Measurements from ENCODE around the gene KLHDC8B. TPM values are rescaled to one million over a fixed set of nuclear protein-coding genes. Genes with fewer than 3 reads are reported as not detected.
"Not testable (repeated sequence)": the region's sequence is repeated elsewhere in the genome, so short reads cannot be mapped to it uniquely, and the experiment has no call there.

Gene KLHDC8B
- total RNA-seq, 2 experiments from 2014 or later, result 1.5 to 1.7 TPM

DNA sequence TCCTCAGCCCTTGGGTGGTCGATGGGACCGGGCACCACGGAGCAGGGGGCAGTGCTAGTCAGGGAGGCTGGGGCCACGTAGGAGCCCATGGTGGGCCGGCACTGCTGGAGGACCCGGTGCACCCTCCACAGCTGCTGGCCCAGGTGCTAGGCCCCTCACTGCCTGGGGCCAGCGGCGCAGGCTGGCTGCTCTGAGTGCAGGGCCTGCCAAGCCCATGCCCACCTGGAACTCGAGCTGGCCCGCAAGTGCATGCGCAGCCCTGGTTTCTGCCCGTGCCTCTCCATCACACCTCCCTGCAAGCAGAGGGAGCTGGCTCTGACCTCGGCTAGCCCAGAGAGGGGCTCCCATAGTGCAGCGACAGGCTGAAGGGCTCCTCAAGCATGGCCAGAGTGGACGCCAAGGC, 42.1 kb downstream of the KLHDC8B start:
- H3K4me3 Mint-ChIP-seq, result no peak overlapping the region
- H3K4me1 Mint-ChIP-seq, result no peaks in the 10 kb centered on the region
- ChIA-PET POLR2A (no interaction called here), CTCF (no interaction called here)
- no peak overlapping the region for H3K27ac Mint-ChIP-seq
- H3K9me3 Mint-ChIP-seq, result peaks cover 9% of the 10 kb centered on the region
- no peak for DNase-seq
- peaks cover 5% of the 10 kb centered on the region for H3K27me3 Mint-ChIP-seq
- no peaks in the 10 kb centered on the region for H3K36me3 Mint-ChIP-seq (ENCODE audit: low read depth)

DNA sequence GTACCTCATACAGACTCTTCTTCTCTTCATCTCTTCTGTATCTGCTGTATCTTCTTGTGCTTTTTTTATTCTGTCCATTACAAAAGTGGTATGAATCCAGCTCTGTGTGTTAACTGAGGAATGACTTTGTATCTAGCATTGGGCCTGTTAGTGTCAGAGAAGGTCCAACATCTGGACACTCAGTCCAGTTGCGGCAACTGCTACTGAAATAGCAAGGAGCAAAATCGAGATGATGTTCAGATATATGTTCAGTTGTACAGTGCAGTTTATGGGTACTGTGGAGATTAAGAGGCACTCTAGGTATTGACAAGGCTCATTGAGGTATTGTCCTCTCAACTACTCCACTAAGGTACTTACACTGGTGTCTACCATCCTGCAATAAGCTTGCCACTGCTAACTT, 42.6 kb downstream of the KLHDC8B start:
- Mint-ChIP-seq H3K36me3 (ENCODE audit: low read depth) (no peaks in the 10 kb centered on the region), H3K27ac (no peak overlapping the region), H3K4me3 (no peak overlapping the region), H3K4me1 (no peaks in the 10 kb centered on the region), H3K27me3 (peaks cover 5% of the 10 kb centered on the region), H3K9me3 (peaks cover 9% of the 10 kb centered on the region)
- ChIA-PET CTCF (no interaction called here), POLR2A (no interaction called here)
- no peak for DNase-seq

DNA sequence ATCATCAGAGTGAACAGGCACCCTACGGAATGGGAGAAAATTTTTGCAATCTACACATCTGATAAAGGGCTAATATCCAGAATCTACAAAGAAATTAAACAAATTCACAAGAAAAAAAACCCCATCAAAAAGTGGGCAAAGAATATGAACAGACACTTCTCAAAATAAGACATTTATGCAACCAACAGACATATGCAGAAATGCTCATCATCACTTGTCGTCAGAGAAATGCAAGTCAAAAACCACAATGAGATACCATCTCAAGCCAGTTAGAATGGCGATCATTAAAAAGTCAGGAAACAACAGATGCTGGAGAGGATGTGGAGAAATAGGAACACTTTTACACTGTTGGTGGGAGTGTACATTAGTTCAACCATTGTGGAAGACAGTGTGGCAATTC, 45.3 kb downstream of the KLHDC8B start:
- H3K4me1 Mint-ChIP-seq; DNase-seq; H3K27ac Mint-ChIP-seq; POLR2A ChIA-PET; CTCF ChIA-PET; H3K27me3 Mint-ChIP-seq; H3K4me3 Mint-ChIP-seq; H3K36me3 Mint-ChIP-seq (ENCODE audit: low read depth): not testable (repeated sequence)
- H3K9me3 Mint-ChIP-seq, result peaks cover 16% of the 10 kb centered on the region

- H3K27ac Mint-ChIP-seq; POLR2A ChIA-PET; H3K36me3 Mint-ChIP-seq (ENCODE audit: low read depth); H3K27me3 Mint-ChIP-seq; DNase-seq; H3K4me3 Mint-ChIP-seq; H3K4me1 Mint-ChIP-seq: not testable (repeated sequence)
- CTCF ChIA-PET, result interaction anchor here (1.0 kb wide), 1 partner anchor 13 kb away, joined by 3 read pairs; no protein-coding TSS in a partner anchor
- peaks cover 19% of the 10 kb centered on the region for H3K9me3 Mint-ChIP-seq
Measured at GRCh38 chr3:49217108-49217507, 45.7 kb downstream of the KLHDC8B start.

DNA sequence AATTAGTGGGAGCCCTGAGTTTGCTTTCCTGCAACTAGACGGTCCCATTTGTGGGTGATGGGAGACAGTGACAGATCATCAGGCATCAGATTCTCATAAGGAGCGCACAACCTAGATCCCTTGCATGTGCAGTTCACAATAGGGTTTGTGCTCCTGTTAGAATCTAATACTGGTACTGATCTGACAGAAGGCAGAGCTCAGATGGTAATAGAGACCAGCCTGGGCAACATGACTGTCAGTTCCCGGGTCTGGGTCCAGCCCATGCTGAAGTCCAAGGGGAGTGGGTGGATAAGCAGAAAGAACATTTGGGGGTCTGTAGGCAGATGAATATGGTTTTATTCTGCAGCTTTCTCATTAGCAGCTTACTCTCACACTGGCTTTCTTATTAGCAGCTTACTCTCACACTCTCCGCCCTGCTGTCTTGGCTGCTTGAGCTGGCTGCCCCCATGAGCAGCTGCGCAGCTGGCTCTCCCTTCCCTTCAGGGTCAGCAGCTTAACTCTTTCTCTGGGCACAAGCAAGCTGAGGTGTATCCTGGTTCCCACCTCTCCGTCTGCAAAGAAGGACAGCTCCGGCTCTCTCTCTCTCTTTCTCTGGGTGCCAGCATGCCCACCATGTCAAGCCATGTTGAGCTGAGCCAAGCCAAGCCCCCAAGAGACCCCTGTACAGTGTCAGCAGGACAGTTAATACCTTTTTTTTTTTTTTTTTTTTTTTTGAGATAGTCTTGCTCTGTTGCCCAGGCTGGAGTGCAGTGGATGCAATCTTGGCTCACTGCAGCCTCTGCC, 46.5 kb downstream of the KLHDC8B start:
- ChIA-PET CTCF (interaction anchor here (0.6 to 1.1 kb wide), 3 partner anchors 12 to 322 kb away, joined by 3 read pairs; no protein-coding TSS in a partner anchor), POLR2A (no interaction called here)
- Mint-ChIP-seq H3K36me3 (ENCODE audit: low read depth) (no peaks in the 10 kb centered on the region), H3K4me3 (no peak overlapping the region), H3K27me3 (peaks cover 5% of the 10 kb centered on the region), H3K4me1 (no peaks in the 10 kb centered on the region), H3K9me3 (peaks cover 21% of the 10 kb centered on the region), H3K27ac (no peak overlapping the region)
- DNase-seq, result no peak

DNA sequence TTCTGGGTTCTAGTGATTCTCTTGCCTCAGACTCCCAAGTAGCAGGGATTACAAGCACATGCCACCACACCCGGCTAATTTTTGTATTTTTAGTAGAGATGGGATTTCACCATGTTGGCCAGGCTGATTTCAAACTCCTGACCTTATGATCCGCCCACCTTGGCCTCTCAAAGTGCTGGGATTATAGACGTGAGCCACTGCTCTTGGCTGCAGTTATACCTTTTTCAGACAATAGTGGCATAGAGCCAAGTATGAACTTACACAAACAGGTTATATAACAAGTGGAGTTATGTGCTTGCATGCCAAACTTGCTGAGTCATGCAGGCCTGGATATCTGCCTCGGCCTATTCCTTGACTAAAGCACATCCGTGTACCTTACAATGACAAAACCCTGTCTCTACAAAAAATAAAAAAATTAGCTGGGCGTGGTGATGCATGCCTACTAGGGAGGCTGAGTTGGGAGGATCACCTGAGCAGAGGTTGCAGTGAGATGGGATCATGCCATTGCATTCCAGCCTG, 47.1 kb downstream of the KLHDC8B start:
- not testable (repeated sequence) for H3K4me3 Mint-ChIP-seq
- CTCF ChIA-PET, result interaction anchor here (1.1 kb wide), 1 partner anchor 321 kb away, joined by 3 read pairs; no protein-coding TSS in a partner anchor

DNA sequence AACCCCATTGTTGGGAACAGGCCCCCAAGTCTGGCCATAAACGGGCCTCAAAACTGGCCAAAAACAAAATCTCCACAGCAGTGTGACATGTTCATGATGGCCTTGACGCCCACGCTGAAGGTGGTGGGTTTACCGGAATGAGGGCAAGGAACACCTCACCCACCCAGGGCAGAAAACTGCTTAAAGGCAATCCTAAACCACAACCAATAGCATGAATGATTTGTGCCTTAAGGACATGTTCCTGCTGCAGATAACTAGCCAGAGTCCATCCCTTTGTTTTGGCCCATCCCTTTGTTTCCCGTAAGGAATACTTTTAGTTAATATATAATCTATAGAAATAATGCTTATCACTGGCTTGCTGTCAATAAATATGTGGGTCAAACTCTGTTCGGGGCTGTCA, 47.7 kb downstream of the KLHDC8B start:
- ChIA-PET POLR2A (no interaction called here), CTCF (no interaction called here)
- peaks cover 5% of the 10 kb centered on the region for H3K27me3 Mint-ChIP-seq
- no peaks in the 10 kb centered on the region for H3K36me3 Mint-ChIP-seq (ENCODE audit: low read depth)
- no peaks in the 10 kb centered on the region for H3K4me1 Mint-ChIP-seq
- H3K27ac Mint-ChIP-seq, result no peak overlapping the region
- no peak for DNase-seq
- H3K9me3 Mint-ChIP-seq, result peaks cover 18% of the 10 kb centered on the region
- H3K4me3 Mint-ChIP-seq, result no peak overlapping the region

More for the DNA sequence above, 47.1 kb downstream of the KLHDC8B start:
- peaks cover 21% of the 10 kb centered on the region for H3K9me3 Mint-ChIP-seq
- POLR2A ChIA-PET; H3K4me1 Mint-ChIP-seq; H3K36me3 Mint-ChIP-seq (ENCODE audit: low read depth); DNase-seq; H3K27me3 Mint-ChIP-seq; H3K27ac Mint-ChIP-seq: not testable (repeated sequence)

GRCh38 chr3:49220985-49221563, 49.7 kb downstream of the KLHDC8B start:
- DNase-seq; H3K27ac Mint-ChIP-seq; H3K4me1 Mint-ChIP-seq; POLR2A ChIA-PET; H3K4me3 Mint-ChIP-seq; H3K27me3 Mint-ChIP-seq; H3K36me3 Mint-ChIP-seq (ENCODE audit: low read depth): not testable (repeated sequence)
- CTCF ChIA-PET, result interaction anchor here (0.6 to 1.7 kb wide), 2 partner anchors 12 to 73 kb away, joined by 3 read pairs; no protein-coding TSS in a partner anchor
- peaks cover 12% of the 10 kb centered on the region for H3K9me3 Mint-ChIP-seq

- Mint-ChIP-seq H3K36me3 (ENCODE audit: low read depth) (no peaks in the 10 kb centered on the region), H3K9me3 (peaks cover 15% of the 10 kb centered on the region), H3K4me3 (no peak overlapping the region), H3K27ac (no peak overlapping the region), H3K27me3 (no peaks in the 10 kb centered on the region), H3K4me1 (no peaks in the 10 kb centered on the region)
- no peak for DNase-seq
- ChIA-PET CTCF (interaction anchor here (0.6 kb wide), 2 partner anchors 16 to 179 kb away, joined by 3 to 4 read pairs; no protein-coding TSS in a partner anchor), POLR2A (no interaction called here)
Measured at GRCh38 chr3:49222002-49222401, 50.6 kb downstream of the KLHDC8B start.

Other genes with a start within 250 kb of the KLHDC8B start
- 10 to 100 TPM; 45.3 to 47.6 TPM for gene P4HTM, start 181.4 kb upstream of the KLHDC8B start, total RNA-seq
- gene WDR6, start 164.2 kb upstream of the KLHDC8B start, total RNA-seq, result 100 to 1,000 TPM; 144 to 157 TPM
- 10 to 100 TPM; 20.7 to 22.0 TPM for gene DALRD3, start 153.0 kb upstream of the KLHDC8B start, total RNA-seq
- gene NDUFAF3, start 149.5 kb upstream of the KLHDC8B start, total RNA-seq, result 10 to 100 TPM; 84.5 to 93.2 TPM
- 100 to 1,000 TPM; 152 to 159 TPM for gene IMPDH2, start 142.2 kb upstream of the KLHDC8B start, total RNA-seq
- 100 to 1,000 TPM; 140 to 164 TPM for gene QRICH1, start 77.5 kb upstream of the KLHDC8B start, total RNA-seq
- gene QARS1, start 66.8 kb upstream of the KLHDC8B start, total RNA-seq, result 100 to 1,000 TPM; 246 to 326 TPM
- 10 to 100 TPM; 63.5 to 72.6 TPM for gene USP19, start 50.8 kb upstream of the KLHDC8B start, total RNA-seq
- gene LAMB2, start 38.5 kb upstream of the KLHDC8B start, total RNA-seq, result not detected
- 10 to 100 TPM; 21.7 to 22.2 TPM for gene CCDC71, start 5.3 kb upstream of the KLHDC8B start, total RNA-seq
- 10 to 100 TPM; 12.2 to 13.5 TPM for gene C3orf62, start 105.6 kb downstream of the KLHDC8B start, total RNA-seq
- 10 to 100 TPM; 87.1 to 88.4 TPM for gene USP4, start 168.5 kb downstream of the KLHDC8B start, total RNA-seq
- gene GPX1, start 186.8 kb downstream of the KLHDC8B start, total RNA-seq, result 100 to 1,000 TPM in 1 of 2 experiments, 10 to 100 TPM in 1; 89.7 to 110 TPM
- gene RHOA, start 240.4 kb downstream of the KLHDC8B start, total RNA-seq, result 100 to 1,000 TPM; 467 to 520 TPM
- gene TCTA, start 240.8 kb downstream of the KLHDC8B start, total RNA-seq, result 10 to 100 TPM; 23.3 to 24.8 TPM

Data from activated CD4-positive, alpha-beta T cell treated with anti-CD3 and anti-CD28 coated beads, Interleukin-2, amount 10 ng/mL, durations not matched to agents 7 days and 5 days (primary cell).